NCI-H2171 treated with DMSO at 0.1 percent for 48 hours (cell line): ENCODE results near the gene PLCB4.
A peak's percentile ranks its signal among the peaks of the same experiment; 100 is the strongest.
"Not testable (repeated sequence)": the region's sequence is repeated elsewhere in the genome, so short reads cannot be mapped to it uniquely, and the experiment has no call there.

Experiments used
- DNase-seq: peaks from one replicate; lab custom pipeline; 2025; lab: John Stamatoyannopoulos, UW

Gene PLCB4

GRCh38 chr20:9068841-9069663, at the start of gene PLCB4:
Gene PLCB4 (plus strand): TSS chr20:9069087. CDS start chr20:9307815, 238,728 bp downstream.
- DNase-seq, result peak; percentile 92

- DNase-seq, result no peak
These were observed 49.1 kb upstream of the PLCB4 start for GRCh38 chr20:9019833-9020232.

- DNase-seq, result no peak
These were observed 47.7 kb upstream of the PLCB4 start for GRCh38 chr20:9021216-9021615.

GRCh38 chr20:9021699-9022098, 47.2 kb upstream of the PLCB4 start:
- peak; percentile 70 for DNase-seq

- no peak for DNase-seq
These were observed 46.5 kb upstream of the PLCB4 start for GRCh38 chr20:9022376-9022775.

GRCh38 chr20:9024606-9025005, 44.3 kb upstream of the PLCB4 start:
- DNase-seq, result no peak

- DNase-seq, result no peak
These were observed 43.9 kb upstream of the PLCB4 start for GRCh38 chr20:9025011-9025410.

- no peak for DNase-seq
These were observed 43.2 kb upstream of the PLCB4 start for GRCh38 chr20:9025643-9026042.

GRCh38 chr20:9027626-9028025, 41.3 kb upstream of the PLCB4 start:
- DNase-seq, result no peak

- DNase-seq, result no peak
These were observed 40.5 kb upstream of the PLCB4 start for GRCh38 chr20:9028419-9028818.

GRCh38 chr20:9031991-9032390, 36.9 kb upstream of the PLCB4 start:
- DNase-seq, result no peak

- no peak for DNase-seq
These were observed 36.1 kb upstream of the PLCB4 start for GRCh38 chr20:9032758-9033157.

- DNase-seq, result peak; percentile 29
These were observed 33.8 kb upstream of the PLCB4 start for GRCh38 chr20:9035126-9035525.

GRCh38 chr20:9036593-9036992, 32.3 kb upstream of the PLCB4 start:
- no peak for DNase-seq

GRCh38 chr20:9038791-9039535, 29.9 kb upstream of the PLCB4 start:
- DNase-seq, result no peak

GRCh38 chr20:9040863-9041524, 27.9 kb upstream of the PLCB4 start:
- no peak for DNase-seq

- DNase-seq, result no peak
These were observed 25.5 kb upstream of the PLCB4 start for GRCh38 chr20:9043364-9043763.

GRCh38 chr20:9047928-9048327, 21.0 kb upstream of the PLCB4 start:
- not testable (repeated sequence) for DNase-seq

- no peak for DNase-seq
These were observed 17.4 kb upstream of the PLCB4 start for GRCh38 chr20:9051508-9051907.

- DNase-seq, result peak; percentile 11
These were observed 16.8 kb upstream of the PLCB4 start for GRCh38 chr20:9052136-9052535.

GRCh38 chr20:9053108-9053507, 15.8 kb upstream of the PLCB4 start:
- DNase-seq, result no peak

GRCh38 chr20:9054176-9054575, 14.7 kb upstream of the PLCB4 start:
- DNase-seq, result no peak

- DNase-seq, result no peak
These were observed 9.0 kb upstream of the PLCB4 start for GRCh38 chr20:9059931-9060330.
